MM.1S (cell line): ENCODE measurements around the gene TMEM232.

Experiments used
- DNase-seq: peaks from one replicate; pipeline ENCODE4 v3.0.0-alpha.2; 2015
- H2AFZ ChIP-seq: fragments of 300-600 bp; sonication (generic); 2 replicates; pipeline ENCODE4 v1.6.0; 2016; ENCODE audit warnings: antibody characterized with exemption, low read length
- H3F3A ChIP-seq: fragments of 300-600 bp; sonication (generic); 2 replicates; pipeline ENCODE4 v1.6.1; 2016; ENCODE audit warnings: mild to moderate bottlenecking, antibody characterized with exemption, low read length, moderate library complexity, mixed read lengths; ENCODE audit not compliant: insufficient read depth
- H3K27ac ChIP-seq: fragments of 300-600 bp; sonication (generic); 2 replicates; pipeline ENCODE4 v1.5.1; 2016; ENCODE audit warnings: mild to moderate bottlenecking, low read length
- H3K27me3 ChIP-seq: fragments of 300-600 bp; sonication (generic); replicated peaks from 2 replicates; pipeline ENCODE4 v1.6.0; 2016; ENCODE audit warnings: low read length; ENCODE audit not compliant: insufficient read depth
- H3K36me3 ChIP-seq: fragments of 300-600 bp; sonication (generic); replicated peaks from 2 replicates; pipeline ENCODE4 v1.6.1; 2016; ENCODE audit warnings: mild to moderate bottlenecking, low read length, mixed read lengths; ENCODE audit not compliant: insufficient read depth
- H3K4me1 ChIP-seq: fragments of 300-600 bp; sonication (generic); 2 replicates; pipeline ENCODE4 v1.6.1; 2016; ENCODE audit warnings: low read length, mixed read lengths
- H3K4me2 ChIP-seq: fragments of 300-600 bp; sonication (generic); 2 replicates; pipeline ENCODE4 v1.6.0; 2016; ENCODE audit warnings: low read depth, low read length
- H3K4me3 ChIP-seq: fragments of 300-600 bp; sonication (generic); 2 replicates; pipeline ENCODE4 v1.5.1; 2016; ENCODE audit warnings: low read length, mixed read lengths
- H3K79me2 ChIP-seq: fragments of 300-600 bp; sonication (generic); 2 replicates; pipeline ENCODE4 v1.6.1; 2016; ENCODE audit warnings: mixed run types, low read length, mixed read lengths
- H3K9ac ChIP-seq: fragments of 300-600 bp; sonication (generic); 2 replicates; pipeline ENCODE4 v1.6.1; 2016; ENCODE audit warnings: low read length, mixed read lengths
- H3K9me2 ChIP-seq: fragments of 300-600 bp; sonication (generic); replicated peaks from 2 replicates; pipeline ENCODE4 v1.6.1; 2016; ENCODE audit warnings: mild to moderate bottlenecking, low read length, mixed read lengths; ENCODE audit not compliant: insufficient read depth
- H3K9me3 ChIP-seq: fragments of 300-600 bp; sonication (generic); replicated peaks from 2 replicates; pipeline ENCODE4 v1.6.1; 2016; ENCODE audit warnings: mild to moderate bottlenecking, low read length, mixed read lengths; ENCODE audit not compliant: insufficient read depth
- H4K20me1 ChIP-seq: fragments of 300-600 bp; sonication (generic); 2 replicates; pipeline ENCODE4 v1.6.1; 2016; ENCODE audit warnings: mild to moderate bottlenecking, low read length, moderate library complexity, mixed read lengths; ENCODE audit not compliant: insufficient read depth
- CTCF ChIP-seq: fragments of 300-600 bp; sonication (generic); IDR thresholded peaks from 2 replicates; pipeline ENCODE4 v1.5.1; 2016; ENCODE audit warnings: antibody characterized with exemption, low read length, mixed read lengths
- EZH2 ChIP-seq: fragments of 300-600 bp; sonication (generic); optimal IDR thresholded peaks from 2 replicates; pipeline ENCODE3; 2017; ENCODE audit warnings: low read depth, mild to moderate bottlenecking, antibody characterized with exemption, low read length, mixed read lengths
- EZH2phosphoT487 ChIP-seq: fragments of 300-600 bp; sonication (generic); IDR thresholded peaks from 2 replicates; pipeline ENCODE4 v1.6.1; 2018; ENCODE audit warnings: antibody characterized with exemption, low read length

The TMEM232 gene

GRCh38 chr5:110616009-110616408 lies 110.5 kb downstream of the TMEM232 start:
- Histone ChIP-seq H3K36me3 (no peaks in the 10 kb centered on the region), H3K9me3 (no peaks in the 10 kb centered on the region), H3K79me2 (no peaks in the 10 kb centered on the region), H2AFZ (no peak overlapping the region), H3K9me2 (no peaks in the 10 kb centered on the region), H3F3A (no peaks in the 10 kb centered on the region), H3K4me1 (no peaks in the 10 kb centered on the region), H3K4me2 (no peak overlapping the region), H3K27me3 (no peaks in the 10 kb centered on the region), H3K27ac (no peak overlapping the region), H3K4me3 (no peak overlapping the region), H3K9ac (no peak overlapping the region), H4K20me1 (no peaks in the 10 kb centered on the region)
- no peak for DNase-seq
- TF ChIP-seq EZH2: no peak
- TF ChIP-seq CTCF: no peak
- TF ChIP-seq EZH2phosphoT487: no peak

- no peak overlapping the region for H3K4me2 ChIP-seq
- no peak overlapping the region for H3K4me3 ChIP-seq
- TF ChIP-seq EZH2phosphoT487 (no peak), CTCF (no peak), EZH2 (no peak)
- no peak overlapping the region for H3K9ac ChIP-seq
- no peaks in the 10 kb centered on the region for H3K9me2 ChIP-seq
- no peak overlapping the region for H2AFZ ChIP-seq
- H3K4me1 ChIP-seq: no peaks in the 10 kb centered on the region
- no peaks in the 10 kb centered on the region for H3K9me3 ChIP-seq
- H3K36me3 ChIP-seq: no peaks in the 10 kb centered on the region
- H3F3A ChIP-seq: no peaks in the 10 kb centered on the region
- no peaks in the 10 kb centered on the region for H4K20me1 ChIP-seq
- no peaks in the 10 kb centered on the region for H3K27me3 ChIP-seq
- DNase-seq: no peak
- H3K79me2 ChIP-seq: no peaks in the 10 kb centered on the region
- H3K27ac ChIP-seq: no peak overlapping the region
Measured at GRCh38 chr5:110612794-110613247, 113.7 kb downstream of the TMEM232 start.

GRCh38 chr5:110611817-110612216 lies 114.7 kb downstream of the TMEM232 start:
- Histone ChIP-seq H4K20me1 (no peaks in the 10 kb centered on the region), H3K27ac (no peak overlapping the region), H3K4me2 (no peak overlapping the region), H3K4me1 (no peaks in the 10 kb centered on the region), H3K79me2 (no peaks in the 10 kb centered on the region), H2AFZ (no peak overlapping the region), H3F3A (no peaks in the 10 kb centered on the region), H3K4me3 (no peak overlapping the region), H3K9me3 (no peaks in the 10 kb centered on the region), H3K36me3 (no peaks in the 10 kb centered on the region), H3K27me3 (no peaks in the 10 kb centered on the region), H3K9me2 (no peaks in the 10 kb centered on the region), H3K9ac (no peak overlapping the region)
- DNase-seq: no peak
- TF ChIP-seq EZH2phosphoT487 (no peak), EZH2 (no peak), CTCF (no peak)
